Stimulated activated effector memory CD8-positive, alpha-beta T cell treated with anti-CD3 and anti-CD28 coated beads, Interleukin-12 subunit alpha, Interleukin-12 subunit beta, amount 100 ng/mL, for 72 hours (primary cell): Measurements from ENCODE around the gene ZBP1.

Experiments used
- ATAC-seq: fragments of 150-1000 bp; cut with Tn5 transposase; 2 replicates; pipeline ENCODE4 v1.10.0; 2021
- DNase-seq, 2 donors: peaks; one replicate each; pipeline ENCODE4 v3.0.0; 2021 to 2022; ENCODE audit warnings: low spot score in 2 of 2
- H3K27ac Mint-ChIP-seq: one replicate; pipeline ENCODE4 v1.8.0; 2022; ENCODE audit warnings: mild to moderate bottlenecking, mixed read lengths
- H3K36me3 Mint-ChIP-seq: one replicate; pipeline ENCODE4 v1.8.0; 2022; ENCODE audit warnings: mild to moderate bottlenecking, mixed read lengths
- H3K4me1 Mint-ChIP-seq: one replicate; pipeline ENCODE4 v1.8.0; 2022; ENCODE audit warnings: mixed read lengths
- H3K4me3 Mint-ChIP-seq: one replicate; pipeline ENCODE4 v1.8.0; 2022; ENCODE audit warnings: mild to moderate bottlenecking, mixed read lengths
- H3K9me3 Mint-ChIP-seq: one replicate; pipeline ENCODE4 v1.8.0; 2022; ENCODE audit warnings: mixed read lengths

The ZBP1 gene

GRCh38 chr20:57618091-57618763 lies 2.0 kb downstream of the ZBP1 start:
- Mint-ChIP-seq H3K36me3 (peaks cover 27% of the 10 kb centered on the region), H3K9me3 (no peaks in the 10 kb centered on the region), H3K4me3 (peak overlapping the region; percentile 71), H3K4me1 (peaks cover 79% of the 10 kb centered on the region), H3K27ac (peak overlapping the region; percentile 83)
- DNase-seq = peak in 1 of 2 donors; percentile 60
- no peak for ATAC-seq

DNA sequence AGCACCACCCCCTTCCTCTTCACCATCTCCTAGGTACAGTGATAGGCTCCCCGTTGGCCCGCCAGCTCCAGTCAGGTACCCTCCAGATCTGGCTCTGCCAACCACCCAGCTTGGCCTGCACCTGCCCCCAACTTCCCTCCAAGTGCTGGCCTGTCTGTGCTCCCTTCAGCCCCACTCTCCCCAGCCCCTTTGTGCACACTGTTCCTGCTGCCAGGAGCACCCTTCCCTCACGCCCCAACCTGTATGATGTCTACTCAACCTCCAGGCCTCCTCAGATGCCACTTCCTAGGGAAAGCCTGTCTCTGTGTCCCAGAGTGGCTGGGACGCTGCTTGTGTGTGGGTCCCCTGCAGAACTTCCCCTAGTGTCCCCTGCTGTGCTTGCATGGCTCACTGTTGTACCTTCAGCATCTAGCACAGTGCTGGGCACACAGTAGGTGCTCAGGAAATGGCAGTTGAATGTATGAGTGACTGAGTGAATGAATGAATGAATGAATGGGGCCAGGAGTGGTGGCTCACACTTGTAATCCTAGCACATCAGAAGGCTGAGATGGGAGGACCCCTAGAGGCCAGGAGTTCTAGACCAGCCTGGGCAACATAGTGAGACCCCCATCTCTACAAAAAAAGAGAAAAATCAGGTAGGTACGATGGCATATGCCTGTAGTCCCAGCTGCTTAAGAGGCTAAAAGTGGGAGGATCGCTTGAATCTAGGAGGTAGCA lies 3.0 kb downstream of the ZBP1 start:
- Mint-ChIP-seq H3K27ac (peak overlapping the region; percentile 76), H3K4me1 (peaks cover 70% of the 10 kb centered on the region), H3K36me3 (peaks cover 27% of the 10 kb centered on the region), H3K9me3 (no peaks in the 10 kb centered on the region), H3K4me3 (peak overlapping the region; percentile 71)
- DNase-seq (no peak), ATAC-seq (no peak)

DNA sequence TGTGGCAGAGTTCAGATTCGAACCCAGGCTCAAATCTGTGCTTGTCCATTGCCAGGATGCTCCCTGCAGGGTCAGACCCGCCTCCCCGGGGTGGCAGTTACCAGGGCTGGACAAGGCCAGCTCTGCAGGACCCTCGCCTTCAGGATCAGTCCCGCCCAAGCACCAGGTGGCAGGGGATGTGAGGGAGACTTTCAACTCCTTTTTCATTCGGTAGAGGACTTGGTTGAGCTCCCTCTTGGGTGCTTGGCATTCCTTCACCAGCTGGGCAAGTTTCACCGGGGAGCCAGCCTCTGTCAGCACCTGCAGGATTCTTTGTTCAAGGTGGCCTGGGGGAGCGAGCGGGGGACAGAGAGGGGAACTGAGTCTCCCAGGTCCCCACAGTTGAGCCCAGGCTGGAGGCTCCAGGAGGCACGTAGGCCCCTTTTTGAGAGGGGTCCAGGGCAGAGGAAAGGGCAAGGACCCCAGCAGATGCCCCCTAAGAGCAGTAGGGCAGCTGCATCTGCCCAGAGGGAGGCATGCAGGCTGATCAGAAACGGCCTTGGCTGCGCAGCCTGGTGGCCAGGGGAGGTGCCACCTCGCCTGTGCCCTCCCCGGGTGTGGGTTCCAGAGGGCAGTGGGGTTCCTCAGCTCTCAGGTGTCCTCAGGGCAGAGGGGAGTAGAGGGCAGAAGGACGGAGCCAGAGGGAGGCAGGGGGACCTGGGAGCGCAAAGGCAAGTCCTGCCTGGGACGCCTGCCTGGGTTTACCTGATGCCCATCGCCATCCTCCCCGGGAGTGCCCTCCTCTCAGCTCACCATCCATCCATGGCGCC lies 3.9 kb downstream of the ZBP1 start:
- H3K27ac Mint-ChIP-seq = no peak overlapping the region
- no peaks in the 10 kb centered on the region for H3K9me3 Mint-ChIP-seq
- peaks cover 62% of the 10 kb centered on the region for H3K4me1 Mint-ChIP-seq

DNA sequence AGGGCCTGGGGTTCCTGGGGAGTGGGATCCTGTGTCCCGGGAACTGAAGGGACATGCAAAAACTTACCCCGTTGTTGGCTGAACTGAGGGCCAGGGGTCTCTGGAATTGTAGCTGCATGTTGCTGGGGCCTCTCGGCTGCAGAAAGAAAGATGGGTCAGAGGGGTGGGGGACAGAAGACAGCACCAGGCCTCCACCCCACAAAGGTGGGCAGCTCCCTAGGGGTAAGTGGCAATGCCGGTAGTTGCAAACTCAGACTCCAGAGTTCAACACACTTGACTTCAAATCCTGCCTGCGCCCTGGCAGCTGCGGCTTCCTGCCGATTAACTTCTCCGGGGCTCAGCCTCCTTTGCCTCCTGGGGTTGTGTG lies 4.8 kb downstream of the ZBP1 start:
- Mint-ChIP-seq H3K9me3 (no peaks in the 10 kb centered on the region), H3K36me3 (peaks cover 27% of the 10 kb centered on the region), H3K4me1 (peaks cover 53% of the 10 kb centered on the region), H3K27ac (no peak overlapping the region), H3K4me3 (no peak overlapping the region)
- no peak for ATAC-seq
- DNase-seq = peak in 1 of 2 donors; percentile 36

More for the DNA sequence above, 3.9 kb downstream of the ZBP1 start:
- no peak for ATAC-seq
- DNase-seq = no peak
- peaks cover 27% of the 10 kb centered on the region for H3K36me3 Mint-ChIP-seq
- no peak overlapping the region for H3K4me3 Mint-ChIP-seq

GRCh38 chr20:57614490-57615444 lies 5.5 kb downstream of the ZBP1 start:
- Mint-ChIP-seq H3K27ac (no peak overlapping the region), H3K9me3 (no peaks in the 10 kb centered on the region), H3K4me3 (no peak overlapping the region), H3K36me3 (peaks cover 28% of the 10 kb centered on the region), H3K4me1 (peaks cover 46% of the 10 kb centered on the region)
- ATAC-seq (no peak), DNase-seq (no peak)

DNA sequence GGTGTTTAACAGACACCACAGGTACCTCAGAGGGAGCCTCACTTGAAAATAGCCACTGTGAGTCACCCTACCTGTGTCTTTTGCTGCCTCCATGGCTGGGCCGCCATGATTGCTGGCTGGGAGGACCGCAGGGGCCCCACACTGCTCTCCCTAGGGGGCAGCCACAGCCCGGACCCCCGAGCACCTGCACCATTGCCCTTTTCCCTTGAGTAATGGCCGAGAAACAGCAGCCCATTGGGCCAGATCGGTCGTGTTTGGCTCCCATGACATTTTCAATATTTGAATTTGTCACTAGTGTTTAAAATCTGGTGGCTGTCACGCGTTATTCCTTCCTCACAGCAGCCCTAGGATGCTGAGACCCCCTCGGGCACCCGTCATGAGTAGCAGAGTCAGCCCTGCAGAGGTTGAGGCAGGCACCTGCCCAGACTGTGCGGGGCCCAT lies 6.7 kb downstream of the ZBP1 start:
- peaks cover 33% of the 10 kb centered on the region for H3K4me1 Mint-ChIP-seq

GRCh38 chr20:57612916-57613315 lies 7.3 kb downstream of the ZBP1 start:
- H3K27ac Mint-ChIP-seq = no peak overlapping the region
- DNase-seq = no peak
- no peak overlapping the region for H3K4me3 Mint-ChIP-seq
- ATAC-seq = no peak
- H3K36me3 Mint-ChIP-seq = peaks cover 20% of the 10 kb centered on the region
- H3K4me1 Mint-ChIP-seq = peaks cover 28% of the 10 kb centered on the region
- no peaks in the 10 kb centered on the region for H3K9me3 Mint-ChIP-seq

More for the DNA sequence above, 6.7 kb downstream of the ZBP1 start:
- H3K27ac Mint-ChIP-seq = no peak overlapping the region
- DNase-seq (no peak), ATAC-seq (no peak)
- peaks cover 20% of the 10 kb centered on the region for H3K36me3 Mint-ChIP-seq
- H3K9me3 Mint-ChIP-seq = no peaks in the 10 kb centered on the region
- H3K4me3 Mint-ChIP-seq = no peak overlapping the region

- Mint-ChIP-seq H3K4me3 (no peak overlapping the region), H3K9me3 (no peaks in the 10 kb centered on the region), H3K4me1 (peaks cover 23% of the 10 kb centered on the region), H3K36me3 (peaks cover 20% of the 10 kb centered on the region), H3K27ac (no peak overlapping the region)
- ATAC-seq (no peak), DNase-seq (no peak)
Measured at GRCh38 chr20:57612436-57612835, 7.8 kb downstream of the ZBP1 start.

GRCh38 chr20:57611586-57612311 lies 8.5 kb downstream of the ZBP1 start:
- H3K9me3 Mint-ChIP-seq = no peaks in the 10 kb centered on the region
- DNase-seq = no peak
- no peak overlapping the region for H3K4me3 Mint-ChIP-seq
- H3K4me1 Mint-ChIP-seq = peaks cover 16% of the 10 kb centered on the region
- no peak for ATAC-seq
- no peak overlapping the region for H3K27ac Mint-ChIP-seq
- H3K36me3 Mint-ChIP-seq = peaks cover 20% of the 10 kb centered on the region

GRCh38 chr20:57610261-57610952 lies 9.8 kb downstream of the ZBP1 start:
- H3K4me3 Mint-ChIP-seq = no peak overlapping the region
- H3K27ac Mint-ChIP-seq = peak overlapping the region; percentile 58
- peaks cover 20% of the 10 kb centered on the region for H3K36me3 Mint-ChIP-seq

DNA sequence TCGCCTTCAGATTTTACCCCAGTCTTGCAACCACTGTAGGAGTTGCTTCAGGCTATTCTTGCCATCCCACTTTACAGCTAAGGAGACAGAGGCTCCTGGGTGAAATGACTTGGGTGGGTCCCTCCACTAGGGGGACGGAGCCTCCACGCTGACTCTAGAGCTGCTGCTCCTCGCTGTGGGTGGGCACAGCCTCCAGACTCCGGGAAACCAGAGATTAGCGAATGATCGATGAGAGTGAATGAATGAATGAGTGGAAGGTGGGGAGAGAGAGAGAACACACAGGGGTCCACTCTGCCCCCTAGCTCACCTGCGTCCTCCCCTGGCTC lies 10.4 kb downstream of the ZBP1 start:
- Mint-ChIP-seq H3K4me1 (peaks cover 21% of the 10 kb centered on the region), H3K27ac (no peak overlapping the region), H3K4me3 (no peak overlapping the region), H3K36me3 (peaks cover 20% of the 10 kb centered on the region), H3K9me3 (no peaks in the 10 kb centered on the region)
- ATAC-seq = no peak
- DNase-seq = no peak

More at GRCh38 chr20:57610261-57610952, 9.8 kb downstream of the ZBP1 start:
- Mint-ChIP-seq H3K4me1 (peaks cover 15% of the 10 kb centered on the region), H3K9me3 (no peaks in the 10 kb centered on the region)
- no peak for DNase-seq
- ATAC-seq = no peak

GRCh38 chr20:57609086-57609841 lies 11.0 kb downstream of the ZBP1 start:
- Mint-ChIP-seq H3K27ac (no peak overlapping the region), H3K36me3 (peaks cover 14% of the 10 kb centered on the region)
- no peak for ATAC-seq

DNA sequence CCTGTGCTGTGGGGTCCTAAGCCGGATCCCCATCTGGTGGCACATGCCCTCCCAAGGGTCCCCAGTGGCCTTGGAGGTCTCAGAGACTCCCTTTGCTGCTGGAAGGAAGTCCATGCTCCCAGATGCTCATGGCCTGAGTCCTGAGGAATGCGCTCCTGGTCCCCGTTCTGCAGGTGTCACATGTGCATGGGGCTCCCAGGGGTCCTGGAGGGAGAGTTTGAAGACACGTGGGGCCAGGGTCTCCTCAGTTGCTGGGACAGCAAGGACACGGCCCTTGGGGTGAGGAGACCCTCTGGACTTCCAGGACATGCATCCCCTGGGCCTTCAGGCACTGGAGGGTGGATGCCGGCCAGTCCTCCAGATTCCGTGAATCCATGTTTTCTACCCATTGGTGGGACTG lies 11.7 kb downstream of the ZBP1 start:
- Mint-ChIP-seq H3K4me3 (no peak overlapping the region), H3K27ac (no peak overlapping the region), H3K9me3 (no peaks in the 10 kb centered on the region), H3K36me3 (peaks cover 12% of the 10 kb centered on the region), H3K4me1 (peaks cover 24% of the 10 kb centered on the region)
- no peak for DNase-seq
- ATAC-seq = no peak

More at GRCh38 chr20:57609086-57609841, 11.0 kb downstream of the ZBP1 start:
- Mint-ChIP-seq H3K9me3 (no peaks in the 10 kb centered on the region), H3K4me1 (peaks cover 22% of the 10 kb centered on the region), H3K4me3 (no peak overlapping the region)
- DNase-seq = no peak
